Measurements from ENCODE around the gene AACS.

GRCh38 chr12:125076103-125076502 is 10.9 kb downstream of the AACS start:
- TF ChIP-seq EZH2phosphoT487 (IDR thresholded peaks at IDR 0.05; ENCODE audit: low read length) (no peak), EZH2 (optimal IDR thresholded peaks at IDR 0.05; ENCODE audit: low read depth, low read length) (no peak)
- TF ChIP-seq, protein P1, sequence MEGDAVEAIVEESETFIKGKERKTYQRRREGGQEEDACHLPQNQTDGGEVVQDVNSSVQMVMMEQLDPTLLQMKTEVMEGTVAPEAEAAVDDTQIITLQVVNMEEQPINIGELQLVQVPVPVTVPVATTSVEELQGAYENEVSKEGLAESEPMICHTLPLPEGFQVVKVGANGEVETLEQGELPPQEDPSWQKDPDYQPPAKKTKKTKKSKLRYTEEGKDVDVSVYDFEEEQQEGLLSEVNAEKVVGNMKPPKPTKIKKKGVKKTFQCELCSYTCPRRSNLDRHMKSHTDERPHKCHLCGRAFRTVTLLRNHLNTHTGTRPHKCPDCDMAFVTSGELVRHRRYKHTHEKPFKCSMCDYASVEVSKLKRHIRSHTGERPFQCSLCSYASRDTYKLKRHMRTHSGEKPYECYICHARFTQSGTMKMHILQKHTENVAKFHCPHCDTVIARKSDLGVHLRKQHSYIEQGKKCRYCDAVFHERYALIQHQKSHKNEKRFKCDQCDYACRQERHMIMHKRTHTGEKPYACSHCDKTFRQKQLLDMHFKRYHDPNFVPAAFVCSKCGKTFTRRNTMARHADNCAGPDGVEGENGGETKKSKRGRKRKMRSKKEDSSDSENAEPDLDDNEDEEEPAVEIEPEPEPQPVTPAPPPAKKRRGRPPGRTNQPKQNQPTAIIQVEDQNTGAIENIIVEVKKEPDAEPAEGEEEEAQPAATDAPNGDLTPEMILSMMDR (IDR thresholded peaks at IDR 0.05; ENCODE audit: low read length) = no peak

Data from MM.1S (cell line).